GM12878 (cell line): ENCODE results near the gene PEX11A.

ENCODE experiments used
- POLR2A ChIP-seq: IDR thresholded peaks from 2 replicates; pipeline ENCODE4 v1.6.1; 2011; ENCODE audit warnings: low read depth, mild to moderate bottlenecking, low read length
- TF ChIP-seq, protein P1 (sequence below): fragments of 450-650 bp; IDR thresholded peaks from 2 replicates; pipeline ENCODE4 v1.6.1; 2017; ENCODE audit warnings: low read depth, mild to moderate bottlenecking, moderate library complexity
- TF ChIP-seq, protein P2 (sequence below), 3 experiments: IDR thresholded peaks in 2 of 3; conservative IDR thresholded peaks in 1 of 3; 2 replicates each; pipeline ENCODE4 v1.5.1; 2011; ENCODE audit warnings: low read depth in 3 of 3, low read length in 3 of 3, mild to moderate bottlenecking in 3 of 3, control low read depth in 2 of 3, moderate library complexity in 2 of 3, inconsistent platforms in 1 of 3, mixed read lengths in 1 of 3; ENCODE audit not compliant: control insufficient read depth in 2 of 3, insufficient read depth in 1 of 3; ENCODE audit errors: extremely low read depth in 1 of 3
- TF ChIP-seq, protein P3 (sequence below): IDR thresholded peaks from 2 replicates; pipeline ENCODE4 v1.6.1; 2012; ENCODE audit warnings: mild to moderate bottlenecking, low read depth, low read length
- TF ChIP-seq, protein P4 (sequence below): fragments of 450-650 bp; IDR thresholded peaks from 2 replicates; pipeline ENCODE4 v1.6.1; 2018; ENCODE audit warnings: mild to moderate bottlenecking, low read depth, moderate library complexity; ENCODE audit not compliant: partially characterized antibody

DNA sequence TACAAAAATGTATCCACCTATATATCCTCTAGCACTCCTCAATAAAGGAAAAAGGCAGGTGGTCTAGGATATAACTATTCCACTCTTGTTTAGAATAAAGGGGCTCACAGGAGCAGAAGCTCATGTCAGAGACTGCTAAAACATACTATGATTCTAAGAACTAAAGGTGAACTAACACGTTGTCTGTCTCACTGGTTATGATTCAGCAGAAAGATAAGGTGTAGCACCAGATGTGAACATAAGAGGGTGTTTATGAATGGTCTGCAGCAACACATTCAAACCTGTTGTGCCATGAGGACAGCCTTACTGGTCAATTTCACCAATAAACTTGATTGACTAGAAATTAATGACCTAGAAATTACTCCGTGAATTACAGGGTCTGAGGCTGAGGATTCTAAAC lies 4.6 kb downstream of the PEX11A start:
- TF ChIP-seq, protein P1, sequence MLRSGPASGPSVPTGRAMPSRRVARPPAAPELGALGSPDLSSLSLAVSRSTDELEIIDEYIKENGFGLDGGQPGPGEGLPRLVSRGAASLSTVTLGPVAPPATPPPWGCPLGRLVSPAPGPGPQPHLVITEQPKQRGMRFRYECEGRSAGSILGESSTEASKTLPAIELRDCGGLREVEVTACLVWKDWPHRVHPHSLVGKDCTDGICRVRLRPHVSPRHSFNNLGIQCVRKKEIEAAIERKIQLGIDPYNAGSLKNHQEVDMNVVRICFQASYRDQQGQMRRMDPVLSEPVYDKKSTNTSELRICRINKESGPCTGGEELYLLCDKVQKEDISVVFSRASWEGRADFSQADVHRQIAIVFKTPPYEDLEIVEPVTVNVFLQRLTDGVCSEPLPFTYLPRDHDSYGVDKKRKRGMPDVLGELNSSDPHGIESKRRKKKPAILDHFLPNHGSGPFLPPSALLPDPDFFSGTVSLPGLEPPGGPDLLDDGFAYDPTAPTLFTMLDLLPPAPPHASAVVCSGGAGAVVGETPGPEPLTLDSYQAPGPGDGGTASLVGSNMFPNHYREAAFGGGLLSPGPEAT, result no peak
- TF ChIP-seq, protein P2, sequence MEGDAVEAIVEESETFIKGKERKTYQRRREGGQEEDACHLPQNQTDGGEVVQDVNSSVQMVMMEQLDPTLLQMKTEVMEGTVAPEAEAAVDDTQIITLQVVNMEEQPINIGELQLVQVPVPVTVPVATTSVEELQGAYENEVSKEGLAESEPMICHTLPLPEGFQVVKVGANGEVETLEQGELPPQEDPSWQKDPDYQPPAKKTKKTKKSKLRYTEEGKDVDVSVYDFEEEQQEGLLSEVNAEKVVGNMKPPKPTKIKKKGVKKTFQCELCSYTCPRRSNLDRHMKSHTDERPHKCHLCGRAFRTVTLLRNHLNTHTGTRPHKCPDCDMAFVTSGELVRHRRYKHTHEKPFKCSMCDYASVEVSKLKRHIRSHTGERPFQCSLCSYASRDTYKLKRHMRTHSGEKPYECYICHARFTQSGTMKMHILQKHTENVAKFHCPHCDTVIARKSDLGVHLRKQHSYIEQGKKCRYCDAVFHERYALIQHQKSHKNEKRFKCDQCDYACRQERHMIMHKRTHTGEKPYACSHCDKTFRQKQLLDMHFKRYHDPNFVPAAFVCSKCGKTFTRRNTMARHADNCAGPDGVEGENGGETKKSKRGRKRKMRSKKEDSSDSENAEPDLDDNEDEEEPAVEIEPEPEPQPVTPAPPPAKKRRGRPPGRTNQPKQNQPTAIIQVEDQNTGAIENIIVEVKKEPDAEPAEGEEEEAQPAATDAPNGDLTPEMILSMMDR (IDR thresholded peaks at IDR 0.05 in 2 of 3, conservative IDR thresholded peaks at IDR 0.05 in 1 of 3; ENCODE audit: control insufficient read depth in 2 of 3, extremely low read depth in 1 of 3, insufficient read depth in 1 of 3, low read depth in 3 of 3, low read length in 3 of 3), result no peak
- TF ChIP-seq, protein P3, sequence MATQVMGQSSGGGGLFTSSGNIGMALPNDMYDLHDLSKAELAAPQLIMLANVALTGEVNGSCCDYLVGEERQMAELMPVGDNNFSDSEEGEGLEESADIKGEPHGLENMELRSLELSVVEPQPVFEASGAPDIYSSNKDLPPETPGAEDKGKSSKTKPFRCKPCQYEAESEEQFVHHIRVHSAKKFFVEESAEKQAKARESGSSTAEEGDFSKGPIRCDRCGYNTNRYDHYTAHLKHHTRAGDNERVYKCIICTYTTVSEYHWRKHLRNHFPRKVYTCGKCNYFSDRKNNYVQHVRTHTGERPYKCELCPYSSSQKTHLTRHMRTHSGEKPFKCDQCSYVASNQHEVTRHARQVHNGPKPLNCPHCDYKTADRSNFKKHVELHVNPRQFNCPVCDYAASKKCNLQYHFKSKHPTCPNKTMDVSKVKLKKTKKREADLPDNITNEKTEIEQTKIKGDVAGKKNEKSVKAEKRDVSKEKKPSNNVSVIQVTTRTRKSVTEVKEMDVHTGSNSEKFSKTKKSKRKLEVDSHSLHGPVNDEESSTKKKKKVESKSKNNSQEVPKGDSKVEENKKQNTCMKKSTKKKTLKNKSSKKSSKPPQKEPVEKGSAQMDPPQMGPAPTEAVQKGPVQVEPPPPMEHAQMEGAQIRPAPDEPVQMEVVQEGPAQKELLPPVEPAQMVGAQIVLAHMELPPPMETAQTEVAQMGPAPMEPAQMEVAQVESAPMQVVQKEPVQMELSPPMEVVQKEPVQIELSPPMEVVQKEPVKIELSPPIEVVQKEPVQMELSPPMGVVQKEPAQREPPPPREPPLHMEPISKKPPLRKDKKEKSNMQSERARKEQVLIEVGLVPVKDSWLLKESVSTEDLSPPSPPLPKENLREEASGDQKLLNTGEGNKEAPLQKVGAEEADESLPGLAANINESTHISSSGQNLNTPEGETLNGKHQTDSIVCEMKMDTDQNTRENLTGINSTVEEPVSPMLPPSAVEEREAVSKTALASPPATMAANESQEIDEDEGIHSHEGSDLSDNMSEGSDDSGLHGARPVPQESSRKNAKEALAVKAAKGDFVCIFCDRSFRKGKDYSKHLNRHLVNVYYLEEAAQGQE, result no peak
- TF ChIP-seq, protein P4, sequence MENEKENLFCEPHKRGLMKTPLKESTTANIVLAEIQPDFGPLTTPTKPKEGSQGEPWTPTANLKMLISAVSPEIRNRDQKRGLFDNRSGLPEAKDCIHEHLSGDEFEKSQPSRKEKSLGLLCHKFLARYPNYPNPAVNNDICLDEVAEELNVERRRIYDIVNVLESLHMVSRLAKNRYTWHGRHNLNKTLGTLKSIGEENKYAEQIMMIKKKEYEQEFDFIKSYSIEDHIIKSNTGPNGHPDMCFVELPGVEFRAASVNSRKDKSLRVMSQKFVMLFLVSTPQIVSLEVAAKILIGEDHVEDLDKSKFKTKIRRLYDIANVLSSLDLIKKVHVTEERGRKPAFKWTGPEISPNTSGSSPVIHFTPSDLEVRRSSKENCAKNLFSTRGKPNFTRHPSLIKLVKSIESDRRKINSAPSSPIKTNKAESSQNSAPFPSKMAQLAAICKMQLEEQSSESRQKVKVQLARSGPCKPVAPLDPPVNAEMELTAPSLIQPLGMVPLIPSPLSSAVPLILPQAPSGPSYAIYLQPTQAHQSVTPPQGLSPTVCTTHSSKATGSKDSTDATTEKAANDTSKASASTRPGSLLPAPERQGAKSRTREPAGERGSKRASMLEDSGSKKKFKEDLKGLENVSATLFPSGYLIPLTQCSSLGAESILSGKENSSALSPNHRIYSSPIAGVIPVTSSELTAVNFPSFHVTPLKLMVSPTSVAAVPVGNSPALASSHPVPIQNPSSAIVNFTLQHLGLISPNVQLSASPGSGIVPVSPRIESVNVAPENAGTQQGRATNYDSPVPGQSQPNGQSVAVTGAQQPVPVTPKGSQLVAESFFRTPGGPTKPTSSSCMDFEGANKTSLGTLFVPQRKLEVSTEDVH, result no peak
- TF ChIP-seq POLR2A, result no peak
